Measurements from ENCODE around the gene KRTAP12-4. TPM values are rescaled to one million over a fixed set of nuclear protein-coding genes. Genes with fewer than 3 reads are reported as not detected.

KRTAP12-4 gene
- total and polyA plus RNA-seq, 9 of the 15 experiments (the other 6 are each of a cell fraction or from before 2014, with no cell fraction given) = not detected

GRCh38 chr21:44626262-44626661, 28.2 kb downstream of the KRTAP12-4 start:
- no peak overlapping the region for H3K4me3 ChIP-seq
- BruUV-seq (replicated peaks) = no TSS peak
- intact Hi-C loops (cut with micrococcal nuclease) = no loop called here
- H2AFZ ChIP-seq (ENCODE audit: low read depth, low read length) = no peak overlapping the region
- no peaks in the 10 kb centered on the region for H3K36me3 ChIP-seq (ENCODE audit: control insufficient read depth, insufficient read depth, low read length)
- H3K4me1 ChIP-seq (replicated peaks in 1 of 2; ENCODE audit: control insufficient read depth in 2 of 2, insufficient read depth in 2 of 2, low read length in 2 of 2) = no peaks in the 10 kb centered on the region
- H3K9ac ChIP-seq (ENCODE audit: insufficient read depth in 1 of 2, low read depth in 2 of 2, low read length in 2 of 2) = no peak overlapping the region
- TF ChIP-seq MCM2 (IDR thresholded peaks at IDR 0.05; ENCODE audit: low read depth) = no peak
- TF ChIP-seq ZBTB7A (IDR thresholded peaks at IDR 0.05; ENCODE audit: borderline replicate concordance, control insufficient read depth, low read depth, low read length) = no peak
- TF ChIP-seq CAMTA2 (CRISPR knock-in tag; conservative IDR thresholded peaks at IDR 0.05) = no peak
- TF ChIP-seq, protein P1, sequence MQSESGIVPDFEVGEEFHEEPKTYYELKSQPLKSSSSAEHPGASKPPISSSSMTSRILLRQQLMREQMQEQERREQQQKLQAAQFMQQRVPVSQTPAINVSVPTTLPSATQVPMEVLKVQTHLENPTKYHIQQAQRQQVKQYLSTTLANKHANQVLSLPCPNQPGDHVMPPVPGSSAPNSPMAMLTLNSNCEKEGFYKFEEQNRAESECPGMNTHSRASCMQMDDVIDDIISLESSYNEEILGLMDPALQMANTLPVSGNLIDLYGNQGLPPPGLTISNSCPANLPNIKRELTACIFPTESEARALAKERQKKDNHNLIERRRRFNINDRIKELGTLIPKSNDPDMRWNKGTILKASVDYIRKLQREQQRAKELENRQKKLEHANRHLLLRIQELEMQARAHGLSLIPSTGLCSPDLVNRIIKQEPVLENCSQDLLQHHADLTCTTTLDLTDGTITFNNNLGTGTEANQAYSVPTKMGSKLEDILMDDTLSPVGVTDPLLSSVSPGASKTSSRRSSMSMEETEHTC (IDR thresholded peaks at IDR 0.05) = no peak
- no peak for TF ChIP-seq ZNF175 (CRISPR knock-in tag; IDR thresholded peaks at IDR 0.05; ENCODE audit: low read depth)
- no peak for TF ChIP-seq NRF1 (conservative IDR thresholded peaks at IDR 0.05 in 1 of 2, IDR thresholded peaks at IDR 0.05 in 1 of 2)
- TF ChIP-seq, protein P2, sequence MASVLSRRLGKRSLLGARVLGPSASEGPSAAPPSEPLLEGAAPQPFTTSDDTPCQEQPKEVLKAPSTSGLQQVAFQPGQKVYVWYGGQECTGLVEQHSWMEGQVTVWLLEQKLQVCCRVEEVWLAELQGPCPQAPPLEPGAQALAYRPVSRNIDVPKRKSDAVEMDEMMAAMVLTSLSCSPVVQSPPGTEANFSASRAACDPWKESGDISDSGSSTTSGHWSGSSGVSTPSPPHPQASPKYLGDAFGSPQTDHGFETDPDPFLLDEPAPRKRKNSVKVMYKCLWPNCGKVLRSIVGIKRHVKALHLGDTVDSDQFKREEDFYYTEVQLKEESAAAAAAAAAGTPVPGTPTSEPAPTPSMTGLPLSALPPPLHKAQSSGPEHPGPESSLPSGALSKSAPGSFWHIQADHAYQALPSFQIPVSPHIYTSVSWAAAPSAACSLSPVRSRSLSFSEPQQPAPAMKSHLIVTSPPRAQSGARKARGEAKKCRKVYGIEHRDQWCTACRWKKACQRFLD (CRISPR knock-in tag; IDR thresholded peaks at IDR 0.05) = no peak
- TF ChIP-seq ZNF354B (CRISPR knock-in tag; IDR thresholded peaks at IDR 0.05) = no peak
- TF ChIP-seq CREBBP (IDR thresholded peaks at IDR 0.05; ENCODE audit: low read depth, low read length) = no peak
- no peak for TF ChIP-seq ZNF212 (CRISPR knock-in tag; IDR thresholded peaks at IDR 0.05)
- TF ChIP-seq TAF1 (IDR thresholded peaks at IDR 0.05; ENCODE audit: control insufficient read depth, extremely low read depth, insufficient read depth, low read length, severe bottlenecking) = no peak
- no peak for TF ChIP-seq ZNF444 (CRISPR knock-in tag; IDR thresholded peaks at IDR 0.05)
- TF ChIP-seq NFE2 (IDR thresholded peaks at IDR 0.05; ENCODE audit: low read depth) = no peak
- no peak for TF ChIP-seq ZFP36 (IDR thresholded peaks at IDR 0.05; ENCODE audit: low read depth, low read length, partially characterized antibody)
- TF ChIP-seq CCNT2 (IDR thresholded peaks at IDR 0.05; ENCODE audit: borderline replicate concordance, extremely low read depth, insufficient read length, low read depth, low read length) = no peak
- no peak for TF ChIP-seq ZNF586 (CRISPR knock-in tag; conservative IDR thresholded peaks at IDR 0.05)
- no peak for TF ChIP-seq POLR2H (tag; IDR thresholded peaks at IDR 0.05; ENCODE audit: low read depth)
- DNase-seq (ENCODE audit: extremely low read depth in 1 of 4, low spot score in 3 of 4) (no peak), FAIRE-seq (no peak), ATAC-seq (no peak)
- H4K20me1 ChIP-seq (replicated peaks; ENCODE audit: control insufficient read depth, insufficient read depth, low read length) = no peaks in the 10 kb centered on the region
- peaks cover 5% of the 10 kb centered on the region; the same call in 1 of the 2 replicates for H3K9me3 ChIP-seq (replicated peaks; ENCODE audit: control insufficient read depth, insufficient read depth, low read depth, low read length)
- peaks cover 0 to 6% of the 10 kb centered on the region in 2 experiments; a peak in 1 of 5 replicates for H3K27me3 ChIP-seq (ENCODE audit: control insufficient read depth in 2 of 2, insufficient read depth in 2 of 2, low read length in 2 of 2)
- no peaks in the 10 kb centered on the region for H3K9me1 ChIP-seq (ENCODE audit: control insufficient read depth, insufficient read depth, low read length)
- no peak overlapping the region for H3K4me2 ChIP-seq (ENCODE audit: insufficient read depth, low read length)
- WGBS (ENCODE audit: insufficient coverage, low coverage, missing lambda C conversion rate) = 0% methylated on average over 10 of the region's 10 CpGs
- no peaks in the 10 kb centered on the region for H3K79me2 ChIP-seq (ENCODE audit: control insufficient read depth, insufficient read depth, low read length)
- H3K27ac ChIP-seq (ENCODE audit: extremely low read depth, low read depth, low read length) = no peak overlapping the region
- in situ Hi-C loops (cut with MboI) = no loop called here
- POLR2A ChIA-PET = no interaction called here
- CTCF ChIA-PET (ENCODE audit: low intra/inter-chr PET ratio) = no interaction called here
